ENCODE measurements around the gene EXOC4. TPM values are rescaled to one million over a fixed set of nuclear protein-coding genes. Genes with fewer than 3 reads are reported as not detected.

EXOC4 gene
- total and polyA plus RNA-seq, 7 donors, result 16.4 to 76.7 (median 50.7) TPM

- no peaks in the 10 kb centered on the region for H3K36me3 ChIP-seq
- no peaks in the 10 kb centered on the region for H3K4me1 ChIP-seq
- WGBS, 2 donors, result 66 to 74% methylated on average over 4 of the region's 4 CpGs
- H3K27me3 ChIP-seq, result no peaks in the 10 kb centered on the region
- TF ChIP-seq EP300 (IDR thresholded peaks at IDR 0.05) (no peak), POLR2AphosphoS5 (IDR thresholded peaks at IDR 0.05) (no peak), POLR2A (IDR thresholded peaks at IDR 0.05) (no peak)
- TF ChIP-seq, protein P1, sequence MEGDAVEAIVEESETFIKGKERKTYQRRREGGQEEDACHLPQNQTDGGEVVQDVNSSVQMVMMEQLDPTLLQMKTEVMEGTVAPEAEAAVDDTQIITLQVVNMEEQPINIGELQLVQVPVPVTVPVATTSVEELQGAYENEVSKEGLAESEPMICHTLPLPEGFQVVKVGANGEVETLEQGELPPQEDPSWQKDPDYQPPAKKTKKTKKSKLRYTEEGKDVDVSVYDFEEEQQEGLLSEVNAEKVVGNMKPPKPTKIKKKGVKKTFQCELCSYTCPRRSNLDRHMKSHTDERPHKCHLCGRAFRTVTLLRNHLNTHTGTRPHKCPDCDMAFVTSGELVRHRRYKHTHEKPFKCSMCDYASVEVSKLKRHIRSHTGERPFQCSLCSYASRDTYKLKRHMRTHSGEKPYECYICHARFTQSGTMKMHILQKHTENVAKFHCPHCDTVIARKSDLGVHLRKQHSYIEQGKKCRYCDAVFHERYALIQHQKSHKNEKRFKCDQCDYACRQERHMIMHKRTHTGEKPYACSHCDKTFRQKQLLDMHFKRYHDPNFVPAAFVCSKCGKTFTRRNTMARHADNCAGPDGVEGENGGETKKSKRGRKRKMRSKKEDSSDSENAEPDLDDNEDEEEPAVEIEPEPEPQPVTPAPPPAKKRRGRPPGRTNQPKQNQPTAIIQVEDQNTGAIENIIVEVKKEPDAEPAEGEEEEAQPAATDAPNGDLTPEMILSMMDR (IDR thresholded peaks at IDR 0.05), result no peak
- intact Hi-C loops (cut with DNase I), result no loop called here
- no peak for DNase-seq
- no peaks in the 10 kb centered on the region for H3K9me3 ChIP-seq
- no peak overlapping the region for H3K27ac ChIP-seq
- H3K4me3 ChIP-seq, result no peak overlapping the region
Observed at GRCh38 chr7:133977409-133978274, 724.8 kb downstream of the EXOC4 start.

GRCh38 chr7:133978502-133979295, 725.8 kb downstream of the EXOC4 start:
- DNase-seq, result no peak
- intact Hi-C loops (cut with DNase I), result no loop called here
- Histone ChIP-seq H3K27ac (no peak overlapping the region), H3K36me3 (no peaks in the 10 kb centered on the region), H3K4me3 (no peak overlapping the region), H3K27me3 (no peaks in the 10 kb centered on the region), H3K4me1 (no peaks in the 10 kb centered on the region), H3K9me3 (no peaks in the 10 kb centered on the region)
- no peak for TF ChIP-seq EP300 (IDR thresholded peaks at IDR 0.05)
- TF ChIP-seq, protein P1 (IDR thresholded peaks at IDR 0.05), result no peak
- TF ChIP-seq POLR2AphosphoS5 (IDR thresholded peaks at IDR 0.05), result no peak
- TF ChIP-seq POLR2A (IDR thresholded peaks at IDR 0.05), result no peak
- WGBS, 2 donors, result 66 to 70% methylated on average over 5 of the region's 5 CpGs

- no peak for DNase-seq
- H3K36me3 ChIP-seq, result no peaks in the 10 kb centered on the region
- TF ChIP-seq, protein P1 (IDR thresholded peaks at IDR 0.05), result no peak
- TF ChIP-seq POLR2A (IDR thresholded peaks at IDR 0.05), result no peak
- TF ChIP-seq POLR2AphosphoS5 (IDR thresholded peaks at IDR 0.05), result no peak
- no peak for TF ChIP-seq EP300 (IDR thresholded peaks at IDR 0.05)
- H3K9me3 ChIP-seq, result no peaks in the 10 kb centered on the region
- intact Hi-C loops (cut with DNase I), result no loop called here
- 98 to 100% methylated on average over 1 of the region's 1 CpG for WGBS, 2 donors
- H3K4me1 ChIP-seq, result no peaks in the 10 kb centered on the region
- no peak overlapping the region for H3K27ac ChIP-seq
- no peaks in the 10 kb centered on the region for H3K27me3 ChIP-seq
- H3K4me3 ChIP-seq, result no peak overlapping the region
Observed at GRCh38 chr7:133980804-133981203, 727.9 kb downstream of the EXOC4 start.

DNA sequence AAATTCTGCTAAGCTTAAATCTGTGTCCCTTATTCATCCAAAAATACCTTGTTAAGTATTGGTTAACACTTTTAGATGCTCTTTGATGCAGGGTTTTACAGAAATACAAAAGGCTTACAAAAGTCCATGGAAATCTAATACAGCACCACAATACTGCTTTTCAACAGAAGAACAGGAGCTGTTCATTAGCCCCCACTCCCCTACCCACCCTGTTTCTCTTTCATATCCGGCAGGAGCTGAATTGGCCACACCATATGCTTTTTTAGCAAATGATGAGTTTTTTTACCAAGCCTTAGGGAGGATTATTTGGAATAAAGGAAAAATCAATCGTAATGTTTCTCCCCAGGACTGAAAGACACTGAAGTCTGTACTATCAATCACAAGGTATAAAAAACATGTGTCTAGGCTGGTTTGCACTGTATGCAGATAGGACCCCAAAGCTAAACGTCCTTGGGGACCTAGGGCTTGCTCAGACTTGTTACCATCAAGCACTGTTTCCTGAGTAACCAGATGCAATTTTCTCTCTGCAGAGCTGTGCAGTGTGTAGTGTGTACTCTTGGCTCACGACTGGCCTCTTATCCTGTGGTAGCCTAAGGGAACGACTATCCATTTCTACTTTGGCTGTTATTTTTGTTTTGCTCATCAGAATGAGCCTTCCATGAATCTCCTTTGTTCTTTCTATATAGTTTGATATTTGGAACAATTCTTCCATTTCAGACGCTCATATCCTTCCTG, 731.0 kb downstream of the EXOC4 start:
- Histone ChIP-seq H3K4me1 (no peaks in the 10 kb centered on the region), H3K27ac (no peak overlapping the region), H3K9me3 (no peaks in the 10 kb centered on the region), H3K36me3 (no peaks in the 10 kb centered on the region), H3K27me3 (no peaks in the 10 kb centered on the region), H3K4me3 (no peak overlapping the region)
- intact Hi-C loops (cut with DNase I), result no loop called here
- TF ChIP-seq POLR2AphosphoS5 (IDR thresholded peaks at IDR 0.05) (no peak), POLR2A (IDR thresholded peaks at IDR 0.05) (no peak), EP300 (IDR thresholded peaks at IDR 0.05) (no peak)
- TF ChIP-seq, protein P1 (IDR thresholded peaks at IDR 0.05), result no peak
- DNase-seq, result no peak
- WGBS, 2 donors, result 86 to 88% methylated on average over 6 of the region's 6 CpGs

Data from sigmoid colon (tissue), 7 donors.